Retinal pigment epithelial cell (primary cell): ENCODE results near the gene PTPRN2.
"Not testable (repeated sequence)": the region's sequence is repeated elsewhere in the genome, so short reads cannot be mapped to it uniquely, and the experiment has no call there.

Experiments used
- DNase-seq: peaks from one replicate; pipeline ENCODE4 v3.0.0-alpha.2; 2010; ENCODE audit warnings: low read depth
- H3K4me3 ChIP-seq: 2 replicates; pipeline ENCODE4 v1.5.1; 2011; ENCODE audit warnings: mild to moderate bottlenecking, low read length, control low read depth, moderate library complexity
- CTCF ChIP-seq: conservative IDR thresholded peaks from 2 replicates; pipeline ENCODE4 v1.5.1; 2011; ENCODE audit warnings: low read depth, low read length, control low read depth, inconsistent platforms

The PTPRN2 gene

GRCh38 chr7:158381956-158382355 lies 205.7 kb downstream of the PTPRN2 start:
- no peak for DNase-seq

GRCh38 chr7:158378978-158379377 lies 208.6 kb downstream of the PTPRN2 start:
- TF ChIP-seq CTCF = no peak
- DNase-seq = no peak
- H3K4me3 ChIP-seq = no peak overlapping the region

More at GRCh38 chr7:158381956-158382355, 205.7 kb downstream of the PTPRN2 start:
- TF ChIP-seq CTCF = no peak
- H3K4me3 ChIP-seq = no peak overlapping the region

DNA sequence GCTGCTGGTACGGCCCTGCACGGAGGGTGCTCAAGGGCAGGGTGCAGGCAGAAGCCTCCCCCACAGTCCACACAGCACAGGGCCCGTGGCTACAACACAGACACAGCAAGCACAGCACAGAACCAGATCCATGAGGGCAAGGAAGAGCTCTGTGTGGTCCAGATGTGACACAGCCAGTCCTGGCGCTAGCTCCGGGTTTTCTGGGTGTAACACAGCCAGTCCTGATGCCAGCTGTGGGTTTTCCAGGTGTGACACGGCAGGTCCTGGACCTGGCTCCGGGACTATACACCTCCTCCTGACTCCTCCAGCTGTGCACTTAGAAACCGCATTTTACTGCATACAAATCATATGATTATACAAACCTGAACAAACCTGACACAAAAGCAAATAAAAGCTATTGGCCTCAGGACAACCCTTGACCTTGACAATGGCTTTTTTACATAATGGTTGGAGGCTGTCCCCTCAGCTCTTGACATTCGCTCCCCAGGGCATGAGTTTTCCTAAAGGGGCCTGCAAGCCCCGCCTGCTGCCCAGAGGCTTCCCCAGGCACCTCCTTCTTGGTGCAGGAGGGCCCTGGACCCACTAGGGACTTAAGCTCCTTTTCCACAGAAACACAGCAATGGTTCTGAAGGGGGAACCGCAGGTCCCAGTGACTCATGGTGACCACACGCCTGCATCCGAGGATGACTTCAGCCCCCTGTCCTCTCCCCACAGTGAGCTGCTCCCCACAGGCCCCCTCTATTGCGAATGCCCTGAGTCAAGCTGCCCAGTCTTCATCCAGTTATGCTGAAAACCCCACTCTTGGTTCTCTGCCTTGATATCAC lies 209.6 kb downstream of the PTPRN2 start:
- DNase-seq = no peak
- H3K4me3 ChIP-seq = no peak overlapping the region
- TF ChIP-seq CTCF = no peak

DNA sequence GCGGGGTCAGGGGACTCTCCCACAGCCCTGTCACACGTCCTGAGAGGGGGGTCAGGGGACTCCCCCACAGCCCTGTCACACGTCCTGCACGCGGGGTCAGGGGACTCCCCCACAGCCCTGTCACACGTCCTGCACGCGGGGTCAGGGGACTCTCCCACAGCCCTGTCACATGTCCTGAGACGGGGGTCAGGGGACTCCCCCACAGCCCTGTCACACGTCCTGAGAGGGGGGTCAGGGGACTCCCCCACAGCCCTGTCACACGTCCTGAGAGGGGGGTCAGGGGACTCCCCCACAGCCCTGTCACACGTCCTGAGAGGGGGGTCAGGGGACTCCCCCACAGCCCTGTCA lies 210.8 kb downstream of the PTPRN2 start:
- DNase-seq, H3K4me3 ChIP-seq: not testable (repeated sequence)

DNA sequence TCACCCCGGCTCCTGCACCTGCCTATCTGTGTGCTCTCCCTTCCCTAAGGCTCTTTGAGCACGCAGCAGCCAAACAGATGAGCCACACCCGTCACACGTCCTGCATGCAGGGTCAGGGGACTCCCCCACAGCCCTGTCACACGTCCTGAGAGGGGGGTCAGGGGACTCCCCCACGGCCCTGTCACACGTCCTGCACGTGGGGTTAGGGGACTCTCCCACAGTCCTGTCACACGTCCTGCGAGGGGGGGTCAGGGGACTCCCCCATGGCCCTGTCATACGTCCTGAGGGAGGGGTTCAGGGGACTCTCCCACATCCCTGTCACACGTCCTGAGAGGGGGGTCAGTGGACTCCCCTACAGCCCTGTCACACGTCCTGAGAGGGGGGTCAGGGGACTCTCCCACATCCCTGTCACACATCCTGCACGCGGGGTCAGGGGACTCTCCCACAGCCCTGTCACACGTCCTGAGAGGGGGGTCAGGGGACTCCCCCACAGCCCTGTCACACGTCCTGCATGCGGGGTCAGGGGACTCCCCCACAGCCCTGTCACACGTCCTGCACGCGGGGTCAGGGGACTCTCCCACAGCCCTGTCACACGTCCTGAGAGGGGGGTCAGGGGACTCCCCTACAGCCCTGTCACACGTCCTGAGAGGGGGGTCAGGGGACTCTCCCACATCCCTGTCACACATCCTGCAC lies 211.3 kb downstream of the PTPRN2 start:
- H3K4me3 ChIP-seq, DNase-seq: not testable (repeated sequence)

DNA sequence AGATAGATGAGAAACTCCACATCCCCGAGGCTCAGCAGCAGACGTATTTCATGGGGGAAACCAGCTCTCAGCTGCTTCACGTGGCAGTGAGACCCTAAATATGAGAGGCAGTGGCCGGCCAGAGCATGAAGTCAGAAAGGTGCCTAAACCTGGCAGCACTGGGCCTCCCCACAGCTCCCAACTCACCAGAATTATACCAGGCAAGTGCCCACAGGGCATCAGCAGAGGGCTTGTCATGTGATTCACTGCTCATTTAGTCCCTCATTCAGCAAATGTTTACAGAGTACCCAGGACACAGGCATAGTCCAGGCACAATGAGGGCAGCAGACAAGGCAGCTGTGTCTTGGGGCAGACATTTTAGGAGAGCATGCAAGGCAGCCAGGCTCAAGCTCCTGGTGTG lies 212.6 kb downstream of the PTPRN2 start:
- no peak for TF ChIP-seq CTCF
- H3K4me3 ChIP-seq = no peak overlapping the region
- DNase-seq = no peak

- no peak overlapping the region for H3K4me3 ChIP-seq
- TF ChIP-seq CTCF = no peak
- no peak for DNase-seq
Observed at GRCh38 chr7:158374586-158374985, 213.0 kb downstream of the PTPRN2 start.

DNA sequence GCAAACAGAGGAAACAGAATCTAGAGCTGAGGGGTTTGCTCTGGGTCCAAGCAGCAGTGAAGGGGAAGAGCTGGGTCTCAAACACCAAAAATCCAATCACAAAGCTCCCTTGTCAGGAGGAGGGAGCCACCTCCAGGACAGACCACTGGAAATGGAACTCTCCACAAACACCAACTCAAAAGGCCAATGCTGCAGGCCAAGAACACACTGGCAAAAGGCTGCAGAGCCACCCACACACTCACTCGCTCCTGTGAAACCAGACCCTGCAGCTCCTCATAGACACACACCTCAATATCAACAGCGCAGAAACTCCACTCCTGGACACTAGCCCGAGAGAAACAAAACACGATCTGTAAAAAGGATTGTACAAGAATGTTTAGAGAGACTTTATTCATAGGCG lies 213.5 kb downstream of the PTPRN2 start:
- H3K4me3 ChIP-seq = no peak overlapping the region
- no peak for TF ChIP-seq CTCF
- no peak for DNase-seq
